IPS DF 6.9 (cell line): ENCODE data around the gene SIT1.
"Not testable (repeated sequence)": the region's sequence is repeated elsewhere in the genome, so short reads cannot be mapped to it uniquely, and the experiment has no call there.

ENCODE experiments used
- DNase-seq: peaks from one replicate; pipeline ENCODE4 v3.0.0-alpha.2; 2013; ENCODE audit warnings: low read depth, low spot score
- H3K27ac ChIP-seq: one replicate; pipeline ENCODE4 v1.5.1; 2013; ENCODE audit warnings: low read length, control low read depth
- H3K27me3 ChIP-seq: 2 replicates; pipeline ENCODE4 v1.6.1; 2013; ENCODE audit warnings: mild to moderate bottlenecking, low read length; ENCODE audit not compliant: control insufficient read depth, insufficient read depth
- H3K36me3 ChIP-seq: 2 replicates; pipeline ENCODE4 v1.6.1; 2013; ENCODE audit warnings: low read length; ENCODE audit not compliant: control insufficient read depth, insufficient read depth
- H3K4me1 ChIP-seq: 2 replicates; pipeline ENCODE4 v1.6.1; 2013; ENCODE audit warnings: low read length; ENCODE audit not compliant: control insufficient read depth, insufficient read depth
- H3K4me3 ChIP-seq: 2 replicates; pipeline ENCODE4 v1.5.1; 2013; ENCODE audit warnings: mild to moderate bottlenecking, low read length
- H3K9me3 ChIP-seq: 2 replicates; pipeline ENCODE4 v1.6.1; 2013; ENCODE audit warnings: low read length, inconsistent platforms; ENCODE audit not compliant: control insufficient read depth, insufficient read depth
- WGBS: extraction: QIAGEN DNeasy Blood & Tissue Kit; methylation state at CpG from one replicate; pipeline ENCODE4 v1.1.7; 2013; ENCODE audit warnings: mixed read lengths, missing lambda C conversion rate; ENCODE audit not compliant: insufficient read length, insufficient coverage; 5-methylcytosine and 5-hydroxymethylcytosine counted together

SIT1 gene

GRCh38 chr9:35637427-35637955, 13.2 kb downstream of the SIT1 start:
- not testable (repeated sequence) for H3K27me3 ChIP-seq, H3K27ac ChIP-seq, H3K36me3 ChIP-seq, H3K9me3 ChIP-seq, H3K4me3 ChIP-seq, H3K4me1 ChIP-seq, DNase-seq
- WGBS: no CpG with 5 or more reads among the region's 9 CpGs

GRCh38 chr9:35636877-35637246, 13.9 kb downstream of the SIT1 start:
- H3K27ac ChIP-seq, H3K27me3 ChIP-seq, H3K4me3 ChIP-seq, DNase-seq, H3K4me1 ChIP-seq, H3K36me3 ChIP-seq, H3K9me3 ChIP-seq: not testable (repeated sequence)
- 100% methylated on average over 2 of the region's 6 CpGs for WGBS

- Histone ChIP-seq H3K4me3 (no peak overlapping the region), H3K27ac (no peak overlapping the region), H3K4me1 (no peaks in the 10 kb centered on the region), H3K36me3 (no peaks in the 10 kb centered on the region), H3K27me3 (no peaks in the 10 kb centered on the region), H3K9me3 (no peaks in the 10 kb centered on the region)
- no CpG with 5 or more reads among the region's 9 CpGs for WGBS
- no peak for DNase-seq
Measured at GRCh38 chr9:35636135-35636876, 14.4 kb downstream of the SIT1 start.

GRCh38 chr9:35635730-35636129, 15.0 kb downstream of the SIT1 start:
- no peaks in the 10 kb centered on the region for H3K4me1 ChIP-seq

GRCh38 chr9:35629597-35629996, 21.1 kb downstream of the SIT1 start:
- Histone ChIP-seq H3K27ac (no peak overlapping the region), H3K27me3 (no peaks in the 10 kb centered on the region), H3K36me3 (no peaks in the 10 kb centered on the region), H3K4me1 (no peaks in the 10 kb centered on the region), H3K4me3 (no peak overlapping the region), H3K9me3 (no peaks in the 10 kb centered on the region)
- WGBS: no CpG with 5 or more reads among the region's 5 CpGs
- DNase-seq: no peak

More at GRCh38 chr9:35635730-35636129, 15.0 kb downstream of the SIT1 start:
- no peak overlapping the region for H3K4me3 ChIP-seq
- no peak overlapping the region for H3K27ac ChIP-seq
- H3K9me3 ChIP-seq: no peaks in the 10 kb centered on the region
- H3K27me3 ChIP-seq: no peaks in the 10 kb centered on the region
- DNase-seq: no peak
- H3K36me3 ChIP-seq: no peaks in the 10 kb centered on the region

GRCh38 chr9:35628389-35628991, 22.2 kb downstream of the SIT1 start:
- Histone ChIP-seq H3K9me3 (no peaks in the 10 kb centered on the region), H3K4me3 (no peak overlapping the region), H3K4me1 (no peaks in the 10 kb centered on the region), H3K36me3 (no peaks in the 10 kb centered on the region), H3K27me3 (no peaks in the 10 kb centered on the region), H3K27ac (no peak overlapping the region)
- no CpG with 5 or more reads among the region's 6 CpGs for WGBS
- no peak for DNase-seq

GRCh38 chr9:35627575-35627974, 23.2 kb downstream of the SIT1 start:
- no peaks in the 10 kb centered on the region for H3K9me3 ChIP-seq
- H3K27ac ChIP-seq: no peak overlapping the region
- no peaks in the 10 kb centered on the region for H3K4me1 ChIP-seq
- DNase-seq: no peak
- WGBS: no CpG with 5 or more reads among the region's 2 CpGs
- H3K36me3 ChIP-seq: no peaks in the 10 kb centered on the region
- no peak overlapping the region for H3K4me3 ChIP-seq
- no peaks in the 10 kb centered on the region for H3K27me3 ChIP-seq

GRCh38 chr9:35619800-35620158, 31.0 kb downstream of the SIT1 start:
- H3K27me3 ChIP-seq: no peaks in the 10 kb centered on the region
- H3K36me3 ChIP-seq: no peaks in the 10 kb centered on the region
- no CpG with 5 or more reads among the region's 2 CpGs for WGBS
- H3K4me3 ChIP-seq: no peak overlapping the region
- H3K9me3 ChIP-seq: no peaks in the 10 kb centered on the region
- H3K27ac ChIP-seq: no peak overlapping the region
- no peak for DNase-seq
- no peaks in the 10 kb centered on the region for H3K4me1 ChIP-seq

GRCh38 chr9:35618854-35619799, 31.6 kb downstream of the SIT1 start:
- no peak overlapping the region for H3K4me3 ChIP-seq
- no peak for DNase-seq

GRCh38 chr9:35618325-35618727, 32.4 kb downstream of the SIT1 start, which contains the start of gene CD72:
Gene CD72 (minus strand): TSS chr9:35618413. CDS start chr9:35618303, 110 bp downstream.
- H3K4me1 ChIP-seq: no peaks in the 10 kb centered on the region
- H3K4me3 ChIP-seq: peak within 1 kb of the TSS; percentile 41; the same call in 1 of the 2 replicates
- no peak within 1 kb of the TSS for H3K27ac ChIP-seq
- WGBS: no CpG with 5 or more reads among the region's 7 CpGs
- no peaks in the 10 kb centered on the region for H3K9me3 ChIP-seq
- no peak for DNase-seq
- no peaks in the 10 kb centered on the region for H3K27me3 ChIP-seq
- H3K36me3 ChIP-seq: no peaks in the 10 kb centered on the region

More at GRCh38 chr9:35618854-35619799, 31.6 kb downstream of the SIT1 start:
- no CpG with 5 or more reads among the region's 17 CpGs for WGBS
- Histone ChIP-seq H3K9me3 (no peaks in the 10 kb centered on the region), H3K27ac (no peak overlapping the region), H3K36me3 (no peaks in the 10 kb centered on the region), H3K4me1 (no peaks in the 10 kb centered on the region), H3K27me3 (no peaks in the 10 kb centered on the region)
